CD4-positive, alpha-beta memory T cell (primary cell): Measurements from ENCODE around the gene AREL1. TPM values are rescaled to one million over a fixed set of nuclear protein-coding genes. Genes with fewer than 3 reads are reported as not detected.

Source experiments
- CTCF ChIA-PET: fragments of 350-600 bp; sonication (Branson Sonifier 250); formaldehyde crosslinking; loops from one replicate; lab custom pipeline; 2021; ENCODE audit warnings: inconsistent platforms; ENCODE audit not compliant: partially characterized antibody; lab: Charles Lee
- POLR2A ChIA-PET: fragments of 350-600 bp; sonication (Branson Sonifier 250); formaldehyde crosslinking; loops from one replicate; lab custom pipeline; 2021; ENCODE audit not compliant: partially characterized antibody; lab: Charles Lee
- DNase-seq, 5 donors: peaks; one replicate each; pipeline versions ENCODE4 v3.0.0 to v3.0.0-alpha.2; 2020 to 2022; ENCODE audit warnings: mixed read lengths in 1 of 5
- H3K27ac ChIP-seq: one replicate; pipeline ENCODE4 v1.7.0; 2013; ENCODE audit warnings: low read depth, low read length
- H3K27me3 ChIP-seq: 2 replicates; pipeline ENCODE4 v1.7.0; 2013; ENCODE audit warnings: mild to moderate bottlenecking, low read length, moderate library complexity; ENCODE audit not compliant: insufficient read depth
- H3K36me3 ChIP-seq: 2 replicates; pipeline ENCODE4 v1.7.0; 2013; ENCODE audit warnings: mild to moderate bottlenecking, low read length, moderate library complexity; ENCODE audit not compliant: insufficient read depth
- H3K4me1 ChIP-seq: 2 replicates; pipeline ENCODE4 v1.7.0; 2013; ENCODE audit warnings: mild to moderate bottlenecking, low read length, moderate library complexity; ENCODE audit not compliant: insufficient read depth
- H3K4me3 ChIP-seq, 2 donors: one replicate each; pipeline ENCODE4 v1.7.0; 2013; ENCODE audit warnings: low read length in 2 of 2, mild to moderate bottlenecking in 1 of 2
- H3K9me3 ChIP-seq, 2 donors: one replicate each; pipeline ENCODE4 v1.7.0; 2013; ENCODE audit warnings: low read length in 2 of 2, control low read depth in 1 of 2; ENCODE audit not compliant: control insufficient read depth in 1 of 2
- H3K27ac Mint-ChIP-seq, 7 donors: one replicate each; pipeline ENCODE4 v1.8.0; 2020 to 2021; ENCODE audit warnings: mixed read lengths in 7 of 7, mild to moderate bottlenecking in 6 of 7, inconsistent platforms in 3 of 7, moderate library complexity in 3 of 7
- H3K27me3 Mint-ChIP-seq, 2 donors: one replicate each; pipeline ENCODE4 v1.8.0; 2020 to 2021; ENCODE audit warnings: mixed read lengths in 2 of 2
- H3K36me3 Mint-ChIP-seq, 2 donors: one replicate each; pipeline ENCODE4 v1.8.0; 2020 to 2021; ENCODE audit warnings: mixed read lengths in 2 of 2, inconsistent platforms in 1 of 2, mild to moderate bottlenecking in 1 of 2
- H3K4me1 Mint-ChIP-seq, 4 donors: one replicate each; pipeline ENCODE4 v1.8.0; 2020 to 2021; ENCODE audit warnings: mixed read lengths in 4 of 4, mild to moderate bottlenecking in 1 of 4
- H3K4me3 Mint-ChIP-seq, 8 donors: one replicate each; pipeline ENCODE4 v1.8.0; 2020 to 2021; ENCODE audit warnings: mixed read lengths in 8 of 8, mild to moderate bottlenecking in 7 of 8, moderate library complexity in 6 of 8, inconsistent platforms in 3 of 8
- H3K9me3 Mint-ChIP-seq, 8 donors: one replicate each; pipeline ENCODE4 v1.8.0; 2020 to 2021; ENCODE audit warnings: mixed read lengths in 8 of 8, mild to moderate bottlenecking in 5 of 8, inconsistent platforms in 3 of 8, moderate library complexity in 1 of 8
- intact Hi-C: fragments of 100-400 bp; cut with micrococcal nuclease; formaldehyde crosslinking; loops from one replicate; pipeline ENCODE4 v1.15.1; 2023
- polyA plus RNA-seq, 2 donors: library from polyadenylated mRNA; unstranded; fragments of 300-500 nt; fragmentation: Illumina TruSeq; gene quantifications; one replicate each; pipeline ENCODE4 v1.2.3, GENCODE V29; 2021
- total RNA-seq, 2 experiments: library from RNA; stranded (reverse); gene quantifications; one replicate each; pipeline ENCODE4 v1.2.3, GENCODE V29; 2021

Gene AREL1
- total and polyA plus RNA-seq, 4 experiments from 2014 or later: 16.2 to 46.1 (median 34.3) TPM

- Histone ChIP-seq H3K4me3 (no peak overlapping the region), H3K4me1 (no peaks in the 10 kb centered on the region), H3K27me3 (no peaks in the 10 kb centered on the region), H3K9me3 (no peaks in the 10 kb centered on the region), H3K36me3 (no peaks in the 10 kb centered on the region), H3K27ac (no peak overlapping the region)
- no peak for DNase-seq
- H3K36me3 Mint-ChIP-seq: no peaks in the 10 kb centered on the region
- H3K4me3 Mint-ChIP-seq: no peak overlapping the region
- peaks cover 4 to 7% of the 10 kb centered on the region in 2 donors for H3K27me3 Mint-ChIP-seq
- POLR2A ChIA-PET: interaction anchor here (1.1 kb wide), 1 partner anchor 23 kb away, joined by 3 read pairs; no protein-coding TSS in a partner anchor
- H3K9me3 Mint-ChIP-seq: no peaks in the 10 kb centered on the region
- intact Hi-C loops: no loop called here
- no peak overlapping the region for H3K27ac Mint-ChIP-seq
- CTCF ChIA-PET: interaction anchor here (0.6 to 1.3 kb wide), 3 partner anchors 10 to 48 kb away, joined by 3 read pairs; partner anchors contain the start of gene LTBP2
- H3K4me1 Mint-ChIP-seq: no peaks in the 10 kb centered on the region
Measured at GRCh38 chr14:74641601-74642391, 71.1 kb downstream of the AREL1 start.

DNA sequence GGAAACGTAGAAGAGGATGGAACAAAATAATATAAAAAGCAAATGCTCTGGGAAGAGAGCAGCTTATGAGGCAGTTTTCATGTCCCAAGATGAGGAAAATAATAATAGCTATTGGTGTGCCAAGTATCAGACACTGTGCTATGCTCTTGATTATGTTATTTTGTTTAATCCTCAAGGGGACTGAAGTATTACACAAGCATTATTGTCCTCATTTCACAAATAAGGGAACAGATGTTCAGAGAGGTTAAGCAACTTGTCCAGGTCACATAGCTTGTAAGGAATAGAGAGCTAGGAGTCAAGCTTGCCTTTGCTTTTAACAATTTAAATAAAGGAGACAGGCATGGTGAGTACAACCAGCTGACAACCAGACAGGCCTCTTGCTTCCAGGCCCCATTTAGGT is 73.9 kb downstream of the AREL1 start:
- Mint-ChIP-seq H3K27me3 (peaks cover 0 to 6% of the 10 kb centered on the region in 2 donors), H3K36me3 (no peaks in the 10 kb centered on the region), H3K9me3 (no peaks in the 10 kb centered on the region), H3K4me3 (no peak overlapping the region), H3K27ac (no peak overlapping the region), H3K4me1 (no peaks in the 10 kb centered on the region)
- no peaks in the 10 kb centered on the region for H3K27me3 ChIP-seq
- H3K9me3 ChIP-seq: no peaks in the 10 kb centered on the region
- no peaks in the 10 kb centered on the region for H3K4me1 ChIP-seq
- POLR2A ChIA-PET: interaction anchor here (0.8 kb wide), 1 partner anchor 30 kb away, joined by 4 read pairs; no protein-coding TSS in a partner anchor
- intact Hi-C loops: no loop called here
- no peak overlapping the region for H3K4me3 ChIP-seq
- H3K27ac ChIP-seq: no peak overlapping the region
- no peaks in the 10 kb centered on the region for H3K36me3 ChIP-seq
- CTCF ChIA-PET: interaction anchor here (0.7 to 7.4 kb wide), 5 partner anchors 21 to 457 kb away, joined by 3 to 57 read pairs (median 3); partner anchors contain the start of gene LTBP2
- no peak for DNase-seq

GRCh38 chr14:74638066-74638465 is 74.8 kb downstream of the AREL1 start:
- ChIA-PET CTCF (interaction anchor here (0.7 to 7.4 kb wide), 4 partner anchors 20 to 458 kb away, joined by 3 to 57 read pairs (median 6); partner anchors contain the start of gene LTBP2), POLR2A (interaction anchor here (0.8 to 1.8 kb wide), 3 partner anchors 20 to 29 kb away, joined by 3 to 4 read pairs (median 4); no protein-coding TSS in a partner anchor)
- H3K27ac ChIP-seq: no peak overlapping the region
- no peak for DNase-seq
- no peak overlapping the region for H3K4me3 ChIP-seq
- intact Hi-C loops: no loop called here
- peaks cover 0 to 6% of the 10 kb centered on the region in 2 donors for H3K27me3 Mint-ChIP-seq
- no peaks in the 10 kb centered on the region for H3K4me1 Mint-ChIP-seq
- H3K36me3 Mint-ChIP-seq: no peaks in the 10 kb centered on the region
- H3K36me3 ChIP-seq: no peaks in the 10 kb centered on the region
- no peaks in the 10 kb centered on the region for H3K4me1 ChIP-seq
- no peaks in the 10 kb centered on the region for H3K9me3 Mint-ChIP-seq
- no peaks in the 10 kb centered on the region for H3K9me3 ChIP-seq
- no peak overlapping the region for H3K27ac Mint-ChIP-seq
- H3K27me3 ChIP-seq: no peaks in the 10 kb centered on the region
- H3K4me3 Mint-ChIP-seq: no peak overlapping the region

- ChIA-PET POLR2A (interaction anchor here (1.8 kb wide), 1 partner anchor 19 kb away, joined by 4 read pairs; no protein-coding TSS in a partner anchor), CTCF (interaction anchor here (3.4 to 7.4 kb wide), 2 partner anchors 19 to 26 kb away, joined by 9 to 57 read pairs; partner anchors contain the start of gene LTBP2)
- intact Hi-C loops: no loop called here
- Mint-ChIP-seq H3K27ac (no peak overlapping the region), H3K27me3 (peaks cover 0 to 6% of the 10 kb centered on the region in 2 donors), H3K9me3 (no peaks in the 10 kb centered on the region), H3K4me1 (no peaks in the 10 kb centered on the region), H3K36me3 (no peaks in the 10 kb centered on the region), H3K4me3 (no peak overlapping the region)
- no peaks in the 10 kb centered on the region for H3K9me3 ChIP-seq
- no peaks in the 10 kb centered on the region for H3K36me3 ChIP-seq
- no peaks in the 10 kb centered on the region for H3K4me1 ChIP-seq
- no peak overlapping the region for H3K4me3 ChIP-seq
- H3K27ac ChIP-seq: no peak overlapping the region
- no peak for DNase-seq
- H3K27me3 ChIP-seq: no peaks in the 10 kb centered on the region
Measured at GRCh38 chr14:74637178-74637550, 75.7 kb downstream of the AREL1 start.

DNA sequence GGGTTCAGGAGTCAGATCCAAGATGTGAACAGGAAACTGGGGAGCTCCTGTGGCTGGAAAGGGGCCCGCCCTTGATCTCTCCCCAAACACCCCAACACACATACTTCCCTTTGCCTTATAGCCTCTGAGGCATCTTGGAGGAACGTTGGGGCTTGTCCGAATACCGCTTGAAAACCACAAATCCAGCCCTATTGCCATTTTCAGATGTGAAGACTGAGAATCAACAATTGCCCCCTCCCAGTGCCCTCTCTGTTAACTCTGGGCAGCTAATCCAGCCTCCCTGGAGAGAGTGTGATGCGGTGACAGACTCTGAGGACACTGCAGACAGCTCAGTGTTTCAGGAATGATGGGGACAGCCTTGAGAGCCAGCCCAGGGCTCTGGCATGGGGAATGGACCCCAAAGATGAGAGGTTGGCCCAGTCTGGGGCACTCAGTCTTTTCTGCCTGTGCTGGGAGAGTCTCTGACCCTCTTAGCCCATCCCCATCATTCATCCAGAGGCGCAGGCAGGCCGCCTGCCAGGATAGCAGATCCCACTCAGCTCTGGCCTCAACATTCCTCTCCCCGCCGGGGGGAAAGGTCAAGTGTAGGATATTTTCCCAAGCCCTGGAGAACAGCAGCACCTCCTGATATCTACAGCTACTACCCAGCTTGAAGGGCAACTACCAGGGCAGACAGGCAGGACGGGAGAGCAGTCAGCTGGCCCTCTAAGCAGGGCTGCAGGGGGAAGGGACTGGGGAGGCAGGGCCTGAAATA is 76.3 kb downstream of the AREL1 start:
- Mint-ChIP-seq H3K9me3 (no peaks in the 10 kb centered on the region), H3K4me3 (no peak overlapping the region), H3K4me1 (no peaks in the 10 kb centered on the region), H3K36me3 (no peaks in the 10 kb centered on the region), H3K27ac (no peak overlapping the region), H3K27me3 (peaks cover 0 to 6% of the 10 kb centered on the region in 2 donors)
- Histone ChIP-seq H3K27ac (no peak overlapping the region), H3K36me3 (no peaks in the 10 kb centered on the region), H3K4me3 (no peak overlapping the region), H3K9me3 (no peaks in the 10 kb centered on the region), H3K27me3 (no peaks in the 10 kb centered on the region), H3K4me1 (no peaks in the 10 kb centered on the region)
- DNase-seq: no peak
- intact Hi-C loops: no loop called here
- ChIA-PET POLR2A (interaction anchor here (1.8 kb wide), 1 partner anchor 18 kb away, joined by 4 read pairs; no protein-coding TSS in a partner anchor), CTCF (interaction anchor here (0.7 to 7.4 kb wide), 3 partner anchors 18 to 269 kb away, joined by 4 to 57 read pairs (median 9); partner anchors contain the start of gene LTBP2)

DNA sequence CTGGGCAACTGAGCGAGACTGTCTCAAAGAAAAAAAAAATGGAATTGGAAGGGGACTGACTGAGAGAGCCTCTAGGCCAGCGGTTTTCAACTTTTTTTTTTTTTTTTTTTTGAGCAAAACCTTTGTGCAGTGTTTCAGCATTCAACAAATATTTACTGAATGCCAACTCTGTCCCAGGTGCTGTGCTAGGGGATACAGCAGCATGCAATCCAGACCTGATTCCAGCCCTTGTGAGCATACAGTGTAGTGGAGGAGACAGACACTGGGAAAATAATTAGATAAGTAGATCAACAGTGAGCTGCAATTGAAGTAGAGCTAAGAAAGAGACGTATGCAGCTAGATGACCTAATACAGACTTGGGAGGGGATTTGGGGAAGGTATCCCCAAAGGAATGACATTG is 77.0 kb downstream of the AREL1 start:
- CTCF ChIA-PET: interaction anchor here (0.7 to 7.4 kb wide), 3 partner anchors 17 to 270 kb away, joined by 4 to 57 read pairs (median 9); partner anchors contain the start of gene LTBP2
- H3K27ac Mint-ChIP-seq: no peak overlapping the region

More for the DNA sequence above, 77.0 kb downstream of the AREL1 start:
- intact Hi-C loops: no loop called here
- Histone ChIP-seq H3K36me3 (no peaks in the 10 kb centered on the region), H3K4me1 (no peaks in the 10 kb centered on the region), H3K27ac (no peak overlapping the region), H3K4me3 (no peak overlapping the region), H3K9me3 (no peaks in the 10 kb centered on the region), H3K27me3 (no peaks in the 10 kb centered on the region)
- Mint-ChIP-seq H3K4me3 (no peak overlapping the region), H3K27me3 (peaks cover 0 to 6% of the 10 kb centered on the region in 2 donors), H3K4me1 (no peaks in the 10 kb centered on the region), H3K36me3 (no peaks in the 10 kb centered on the region), H3K9me3 (no peaks in the 10 kb centered on the region)
- DNase-seq: no peak
- POLR2A ChIA-PET: no interaction called here
